Ascending aorta (tissue), 2 donors: ENCODE measurements around the gene ANKRD10. TPM values are rescaled to one million over a fixed set of nuclear protein-coding genes. Genes with fewer than 3 reads are reported as not detected.

Experiments
- DNase-seq, 2 donors: peaks; one replicate each; pipeline ENCODE4 v3.0.0-alpha.2; 2019; ENCODE audit warnings: low spot score in 2 of 2
- H3K27ac ChIP-seq, 2 donors: fragments of 200-600 bp; sonication (generic); one replicate each; pipeline ENCODE4 v1.5.1; 2016 to 2017; ENCODE audit warnings: mild to moderate bottlenecking in 1 of 2
- H3K27me3 ChIP-seq: fragments of 200-600 bp; sonication (generic); one replicate; pipeline ENCODE4 v1.5.1; 2017
- H3K36me3 ChIP-seq, 2 donors: fragments of 200-600 bp; sonication (generic); one replicate each; pipeline ENCODE4 v1.5.1; 2016
- H3K4me1 ChIP-seq, 2 donors: fragments of 200-600 bp; sonication (generic); one replicate each; pipeline ENCODE4 v1.5.1; 2016 to 2017; ENCODE audit warnings: mild to moderate bottlenecking in 1 of 2
- H3K4me3 ChIP-seq, 2 donors: fragments of 200-600 bp; sonication (generic); one replicate each; pipeline ENCODE4 v1.5.1; 2016 to 2017; ENCODE audit warnings: mild to moderate bottlenecking in 1 of 2
- H3K9me3 ChIP-seq, 2 donors: fragments of 200-600 bp; sonication (generic); one replicate each; pipeline ENCODE4 v1.5.1; 2016
- intact Hi-C: fragments of 100-400 bp; cut with DNase I; formaldehyde crosslinking; loops from one replicate; pipeline ENCODE4 v1.15.1; 2023
- total RNA-seq: library from RNA; depleted of rRNA; stranded (reverse); fragments of >200 nt; gene quantifications from one replicate; pipeline ENCODE4 v1.1.0, GENCODE V29; 2016
- TF ChIP-seq, protein P1 (sequence below), 3 experiments: fragments of 200-600 bp in 2 of 3; fragments of 450-650 bp in 1 of 3; sonication (generic) in 2 of 3; IDR thresholded peaks; one replicate each; pipeline ENCODE4 v1.5.1; 2016 to 2019; ENCODE audit warnings: antibody characterized with exemption in 3 of 3, mild to moderate bottlenecking in 1 of 3, moderate library complexity in 1 of 3

ANKRD10 gene
- total RNA-seq, 1 donor from 2014 or later: 100 TPM

DNA sequence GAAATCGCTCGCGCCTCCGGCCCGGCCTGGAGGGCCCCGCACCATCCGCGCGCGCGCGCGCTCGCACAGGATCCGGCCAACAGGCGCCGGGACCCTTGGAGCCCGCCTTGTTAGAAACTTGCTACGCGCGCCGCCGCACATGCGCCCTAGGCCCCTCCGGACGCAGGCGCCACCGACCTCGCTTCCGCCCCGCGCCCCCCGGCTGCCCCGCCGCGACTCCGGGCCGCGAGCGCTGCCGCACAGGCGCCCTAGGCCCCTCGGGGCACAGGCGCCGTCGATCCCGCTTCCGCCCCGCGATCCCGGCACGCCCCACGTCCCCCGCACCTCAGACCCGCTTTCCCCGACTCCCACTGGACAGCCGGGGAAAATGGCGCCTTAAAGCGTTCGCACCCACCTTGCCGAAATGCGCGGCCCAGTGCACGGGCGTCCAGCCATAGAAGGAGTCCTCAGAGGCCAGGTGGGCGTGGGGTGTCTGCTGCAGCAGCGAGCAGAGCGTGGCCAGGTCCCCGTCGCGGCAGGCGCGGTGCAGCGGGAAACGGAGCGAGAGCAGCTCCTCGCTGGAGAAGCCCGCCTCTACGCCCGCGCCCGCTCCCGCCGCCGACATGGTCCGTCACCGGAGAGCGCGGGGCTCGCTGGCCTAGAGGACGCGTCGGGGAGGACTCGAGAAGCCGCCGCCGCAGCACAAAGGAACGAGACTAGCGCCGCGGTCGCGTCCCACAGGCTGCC lies 375 bp downstream of the ANKRD10 start:
- H3K27ac ChIP-seq: peak overlapping the region; percentile 99 to 100
- peaks cover 0 to 9% of the 10 kb centered on the region in 2 donors for H3K36me3 ChIP-seq
- H3K27me3 ChIP-seq: no peaks in the 10 kb centered on the region
- TF ChIP-seq, protein P1, sequence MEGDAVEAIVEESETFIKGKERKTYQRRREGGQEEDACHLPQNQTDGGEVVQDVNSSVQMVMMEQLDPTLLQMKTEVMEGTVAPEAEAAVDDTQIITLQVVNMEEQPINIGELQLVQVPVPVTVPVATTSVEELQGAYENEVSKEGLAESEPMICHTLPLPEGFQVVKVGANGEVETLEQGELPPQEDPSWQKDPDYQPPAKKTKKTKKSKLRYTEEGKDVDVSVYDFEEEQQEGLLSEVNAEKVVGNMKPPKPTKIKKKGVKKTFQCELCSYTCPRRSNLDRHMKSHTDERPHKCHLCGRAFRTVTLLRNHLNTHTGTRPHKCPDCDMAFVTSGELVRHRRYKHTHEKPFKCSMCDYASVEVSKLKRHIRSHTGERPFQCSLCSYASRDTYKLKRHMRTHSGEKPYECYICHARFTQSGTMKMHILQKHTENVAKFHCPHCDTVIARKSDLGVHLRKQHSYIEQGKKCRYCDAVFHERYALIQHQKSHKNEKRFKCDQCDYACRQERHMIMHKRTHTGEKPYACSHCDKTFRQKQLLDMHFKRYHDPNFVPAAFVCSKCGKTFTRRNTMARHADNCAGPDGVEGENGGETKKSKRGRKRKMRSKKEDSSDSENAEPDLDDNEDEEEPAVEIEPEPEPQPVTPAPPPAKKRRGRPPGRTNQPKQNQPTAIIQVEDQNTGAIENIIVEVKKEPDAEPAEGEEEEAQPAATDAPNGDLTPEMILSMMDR (IDR thresholded peaks at IDR 0.05): no peak
- intact Hi-C loops: loop anchor here (1.0 to 10.0 kb wide), 9 partner anchors 40 to 370 kb away; partner anchors contain the start of gene ARHGEF7
- peaks cover 12 to 28% of the 10 kb centered on the region in 2 donors for H3K4me1 ChIP-seq
- H3K9me3 ChIP-seq: no peaks in the 10 kb centered on the region
- H3K4me3 ChIP-seq: peak overlapping the region; percentile 90 to 92
- peak; percentile 12 to 88 for DNase-seq

DNA sequence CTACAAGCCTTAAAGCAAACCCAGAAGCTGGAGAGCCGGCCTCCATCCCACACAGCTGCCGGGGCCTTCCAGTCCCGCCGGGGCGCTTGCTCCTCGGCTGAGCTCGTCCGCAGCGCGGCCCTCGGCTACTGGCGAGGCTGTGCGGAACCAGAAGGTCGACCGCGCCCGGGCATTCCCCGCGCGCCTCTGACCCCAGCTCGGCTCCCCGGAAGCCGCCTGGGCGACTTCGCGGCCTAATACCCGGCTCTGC lies 863 bp downstream of the ANKRD10 start:
- TF ChIP-seq, protein P1 (IDR thresholded peaks at IDR 0.05): no peak
- peaks cover 12 to 28% of the 10 kb centered on the region in 2 donors for H3K4me1 ChIP-seq
- intact Hi-C loops: loop anchor here (2.0 to 10.0 kb wide), 5 partner anchors 41 to 371 kb away; partner anchors contain the start of gene ARHGEF7

DNA sequence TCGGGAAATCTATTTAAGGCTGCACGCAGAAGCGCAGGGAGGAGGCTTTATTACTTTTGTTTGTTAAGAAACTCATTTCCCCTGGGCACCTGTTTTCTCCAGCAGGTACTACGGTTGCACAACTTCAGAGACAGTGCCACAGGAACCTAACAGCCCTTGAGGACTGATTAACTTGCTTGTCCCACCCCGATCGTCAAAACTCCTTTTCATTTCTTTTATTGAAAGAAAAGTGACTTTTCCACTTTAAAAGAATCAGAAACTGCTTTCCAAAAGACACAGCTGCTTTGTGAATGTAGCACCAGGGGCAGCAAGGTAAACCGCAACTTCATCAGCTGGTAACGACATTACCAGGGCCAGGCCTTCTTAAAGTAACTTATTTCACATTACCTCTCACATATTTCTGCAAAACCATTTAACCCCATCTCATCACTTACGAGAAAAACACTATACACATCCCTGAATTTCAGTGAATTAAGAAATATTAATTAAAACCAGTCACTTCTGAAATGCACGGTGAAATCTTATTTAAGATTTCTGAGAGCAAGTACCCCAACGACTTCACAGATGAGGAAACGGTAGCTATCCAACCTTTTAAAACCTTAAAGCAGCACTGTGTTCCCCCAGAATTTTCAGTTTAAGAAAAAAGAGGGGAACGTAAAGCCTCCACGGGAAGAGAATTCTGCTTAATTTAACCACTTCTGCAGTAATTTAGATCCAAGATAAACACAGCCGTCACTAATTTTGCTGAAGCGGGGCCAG lies 1.4 kb downstream of the ANKRD10 start:
- peak overlapping the region; percentile 99 to 100 for H3K27ac ChIP-seq
- peaks cover 12 to 31% of the 10 kb centered on the region in 2 donors for H3K4me1 ChIP-seq
- no peak for DNase-seq
- intact Hi-C loops: loop anchor here (2.0 to 10.0 kb wide), 5 partner anchors 41 to 371 kb away; partner anchors contain the start of gene ARHGEF7
- TF ChIP-seq, protein P1 (IDR thresholded peaks at IDR 0.05): no peak
- peak overlapping the region; percentile 90 to 92 for H3K4me3 ChIP-seq
- H3K36me3 ChIP-seq: peaks cover 0 to 14% of the 10 kb centered on the region in 2 donors
- H3K27me3 ChIP-seq: no peaks in the 10 kb centered on the region
- no peaks in the 10 kb centered on the region for H3K9me3 ChIP-seq

More for the DNA sequence above, 863 bp downstream of the ANKRD10 start:
- H3K9me3 ChIP-seq: no peaks in the 10 kb centered on the region
- no peaks in the 10 kb centered on the region for H3K27me3 ChIP-seq
- H3K36me3 ChIP-seq: peaks cover 0 to 14% of the 10 kb centered on the region in 2 donors
- H3K27ac ChIP-seq: peak overlapping the region; percentile 99 to 100
- no peak for DNase-seq
- H3K4me3 ChIP-seq: peak overlapping the region; percentile 90 to 92

DNA sequence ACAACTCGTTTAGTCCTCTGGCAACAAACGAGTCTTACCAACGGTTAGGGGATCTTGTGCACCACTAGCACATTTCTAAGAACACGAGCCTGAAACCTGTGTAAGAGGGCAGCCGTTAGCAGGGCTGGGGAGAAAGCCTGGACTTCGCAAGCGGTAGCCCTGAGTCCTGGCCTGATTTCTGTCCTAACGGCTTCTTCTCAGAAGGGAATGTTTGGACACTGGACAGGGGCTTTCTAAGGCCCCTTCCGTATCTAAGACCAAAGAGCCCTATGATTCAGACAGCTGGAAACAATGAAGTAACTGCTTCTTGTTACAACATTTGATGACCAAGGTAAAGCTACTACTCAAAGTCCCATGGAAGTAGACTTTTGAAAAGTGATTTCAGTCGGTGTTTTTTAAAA lies 2.2 kb downstream of the ANKRD10 start:
- Histone ChIP-seq H3K4me3 (peak overlapping the region; percentile 90 to 92), H3K27ac (peak overlapping the region; percentile 99 to 100), H3K9me3 (no peaks in the 10 kb centered on the region), H3K27me3 (no peaks in the 10 kb centered on the region), H3K4me1 (peaks cover 12 to 37% of the 10 kb centered on the region in 2 donors), H3K36me3 (peaks cover 0 to 14% of the 10 kb centered on the region in 2 donors)
- intact Hi-C loops: loop anchor here (10.0 kb wide), 1 partner anchor 372 kb away; no protein-coding TSS in a partner anchor
- TF ChIP-seq, protein P1 (IDR thresholded peaks at IDR 0.05): no peak
- peak in 1 of 2 donors; percentile 69 for DNase-seq

DNA sequence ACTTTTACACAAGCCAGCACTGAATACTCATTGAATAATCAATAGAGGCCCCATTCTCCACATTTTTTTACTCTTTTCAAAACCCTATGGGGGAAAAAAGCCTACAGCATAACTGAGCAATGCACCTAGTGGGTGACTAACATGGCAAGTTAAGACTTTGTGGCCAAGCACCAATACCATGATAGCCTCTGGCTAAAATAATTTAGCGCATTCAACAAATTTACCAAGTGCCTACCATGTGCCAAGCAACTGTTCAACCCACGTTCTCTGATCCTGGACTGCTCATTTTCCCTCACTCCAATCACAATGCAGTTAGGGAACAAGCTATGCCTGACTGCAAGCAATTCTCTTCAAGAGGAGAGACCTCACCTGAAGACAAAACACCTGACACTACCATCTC lies 3.0 kb downstream of the ANKRD10 start:
- TF ChIP-seq, protein P1 (IDR thresholded peaks at IDR 0.05): no peak
- no peaks in the 10 kb centered on the region for H3K9me3 ChIP-seq
- no peaks in the 10 kb centered on the region for H3K27me3 ChIP-seq
- peaks cover 12 to 40% of the 10 kb centered on the region in 2 donors for H3K4me1 ChIP-seq
- H3K4me3 ChIP-seq: peak overlapping the region; percentile 90 to 92
- intact Hi-C loops: loop anchor here (10.0 kb wide), 1 partner anchor 373 kb away; no protein-coding TSS in a partner anchor
- peaks cover 0 to 14% of the 10 kb centered on the region in 2 donors for H3K36me3 ChIP-seq
- H3K27ac ChIP-seq: peak overlapping the region in 1 of 2 donors; percentile 100
- DNase-seq: no peak
